HCT116 (cell line): ENCODE results near the gene CNN2. TPM values are rescaled to one million over a fixed set of nuclear protein-coding genes. Genes with fewer than 3 reads are reported as not detected.

ENCODE experiments used
- ATAC-seq: fragments of 200-7000 bp; cut with Tn5 transposase; 2 replicates; pipeline ENCODE4 v1.9.1; 2020; ENCODE audit warnings: mild to moderate bottlenecking, moderate library complexity
- BruUV-seq: library from RNA; stranded (reverse); fragments of 400-500 nt; replicated peaks from 2 replicates; lab custom pipeline; 2021; lab: Mats Ljungman, UMichigan
- CTCF ChIA-PET: fragments of 300-600 bp; sonication (Branson Sonifier 250); formaldehyde crosslinking; loops from one replicate; lab custom pipeline; 2021; ENCODE audit warnings: antibody characterized with exemption; lab: Charles Lee
- POLR2A ChIA-PET: fragments of 300-600, 350-600 bp; sonication (Branson Sonifier 250); formaldehyde crosslinking; loops from one replicate; lab custom pipeline; 2021; ENCODE audit warnings: antibody characterized with exemption; lab: Charles Lee
- RAD21 ChIA-PET, 2 experiments: fragments of 300-600 bp; sonication (Branson Sonifier 250); formaldehyde crosslinking; loops; one replicate each; lab custom pipeline; 2023; ENCODE audit warnings: low total read pairs in 2 of 2; ENCODE audit not compliant: uncharacterized antibody in 2 of 2, unreplicated experiment in 2 of 2, low non-redundant PET in 1 of 2; lab: Charles Lee
- DNase-seq: peaks from one replicate; pipeline ENCODE4 v3.0.0-alpha.2; 2010; ENCODE audit warnings: low read depth, low spot score
- H2AFZ ChIP-seq: fragments of 200-600 bp; shearing (Covaris generic), sonication (generic); 2 replicates; pipeline ENCODE4 v1.6.1; 2017; ENCODE audit warnings: low read depth, mixed run types, mixed read lengths, antibody characterized with exemption, low read length; ENCODE audit not compliant: poor library complexity, severe bottlenecking
- H3K27ac ChIP-seq: 2 replicates; pipeline ENCODE4 v1.5.1; 2012; ENCODE audit warnings: low read depth, low read length
- H3K27me3 ChIP-seq: fragments of 200-600 bp; sonication (generic); 2 replicates; pipeline ENCODE4 v1.6.1; 2016; ENCODE audit warnings: mixed run types, low read length, mixed read lengths; ENCODE audit not compliant: insufficient read depth
- H3K36me3 ChIP-seq, 2 experiments: fragments of 200-500 bp in 1 of 2; fragments of 200-600 bp in 1 of 2; sonication (Bioruptor generic) in 1 of 2; sonication (generic) in 1 of 2; 2 replicates each; pipeline versions ENCODE4 v1.5.1 to v1.6.1; 2014 to 2016; ENCODE audit warnings: low read length in 2 of 2, inconsistent platforms in 1 of 2, mixed read lengths in 1 of 2, mixed run types in 1 of 2; ENCODE audit not compliant: insufficient read depth in 2 of 2, control insufficient read depth in 1 of 2
- H3K4me1 ChIP-seq, 2 experiments: fragments of 200-600 bp in 1 of 2; sonication (generic) in 1 of 2; 2 replicates each; pipeline versions ENCODE4 v1.5.1 to v1.6.1; 2012 to 2017; ENCODE audit warnings: low read length in 2 of 2, inconsistent platforms in 1 of 2, mild to moderate bottlenecking in 1 of 2, mixed read lengths in 1 of 2, mixed run types in 1 of 2, moderate library complexity in 1 of 2; ENCODE audit not compliant: insufficient read depth in 2 of 2, control insufficient read depth in 1 of 2
- H3K4me2 ChIP-seq: fragments of 200-600 bp; sonication (generic); 2 replicates; pipeline ENCODE4 v1.6.1; 2017; ENCODE audit warnings: mixed run types, low read length, mixed read lengths
- H3K4me3 ChIP-seq, 2 experiments: fragments of 200-600 bp in 1 of 2; sonication (generic) in 1 of 2; replicated peaks in 1 of 2; 2 replicates each; pipeline ENCODE4 v1.5.1; 2011 to 2016; ENCODE audit warnings: low read length in 2 of 2, control low read depth in 1 of 2, low read depth in 1 of 2, mild to moderate bottlenecking in 1 of 2, mixed read lengths in 1 of 2, mixed run types in 1 of 2
- H3K79me2 ChIP-seq: fragments of 200-600 bp; sonication (generic); 2 replicates; pipeline ENCODE4 v1.6.1; 2017; ENCODE audit warnings: mild to moderate bottlenecking, mixed run types, low read length, moderate library complexity, mixed read lengths; ENCODE audit not compliant: insufficient read depth
- H3K9ac ChIP-seq: fragments of 200-600 bp; sonication (generic); 2 replicates; pipeline ENCODE4 v1.6.1; 2016; ENCODE audit warnings: low read length, mixed read lengths
- H3K9me2 ChIP-seq: fragments of 200-600 bp; sonication (generic), shearing (Covaris generic); 2 replicates; pipeline ENCODE4 v1.6.1; 2017; ENCODE audit warnings: mixed run types, mild to moderate bottlenecking, moderate library complexity; ENCODE audit not compliant: insufficient read depth
- H3K9me3 ChIP-seq, 2 experiments: fragments of 200-500 bp in 1 of 2; fragments of 200-600 bp in 1 of 2; sonication (Bioruptor generic) in 1 of 2; sonication (generic) in 1 of 2; 2 replicates each; pipeline ENCODE4 v1.6.1; 2014 to 2017; ENCODE audit warnings: low read length in 2 of 2, mixed read lengths in 2 of 2, inconsistent platforms in 1 of 2, low read depth in 1 of 2, mild to moderate bottlenecking in 1 of 2, mixed run types in 1 of 2, moderate library complexity in 1 of 2; ENCODE audit not compliant: control insufficient read depth in 1 of 2, insufficient read depth in 1 of 2
- H4K20me1 ChIP-seq: fragments of 200-600 bp; sonication (generic), shearing (Covaris generic); 2 replicates; pipeline ENCODE4 v1.6.1; 2017; ENCODE audit warnings: mixed run types, mild to moderate bottlenecking, moderate library complexity; ENCODE audit not compliant: insufficient read depth
- FOSL1 ChIP-seq: IDR thresholded peaks from 2 replicates; pipeline ENCODE4 v1.6.1; 2012; ENCODE audit warnings: low read depth
- POLR2AphosphoS5 ChIP-seq: IDR thresholded peaks from 2 replicates; pipeline ENCODE4 v1.6.1; 2011; ENCODE audit warnings: mild to moderate bottlenecking, low read depth, low read length, moderate library complexity
- RAD21 ChIP-seq: IDR thresholded peaks from 2 replicates; pipeline ENCODE4 v1.6.1; 2012; ENCODE audit warnings: low read depth, mild to moderate bottlenecking
- SP1 ChIP-seq: IDR thresholded peaks from 2 replicates; pipeline ENCODE4 v1.6.1; 2012; ENCODE audit warnings: low read depth
- ZFX ChIP-seq: fragments of 450-650 bp; IDR thresholded peaks from 2 replicates; pipeline ENCODE4 v1.6.1; 2017
- intact Hi-C: fragments of 100-400 bp; cut with micrococcal nuclease; formaldehyde crosslinking; loops from 2 replicates; pipeline ENCODE4 v1.10.0; 2022
- total RNA-seq: library from RNA; stranded (reverse); gene quantifications from one replicate; pipeline ENCODE4 v1.2.1, GENCODE V29; 2021; ENCODE audit not compliant: unreplicated experiment
- TF ChIP-seq, protein P1 (sequence below): IDR thresholded peaks from 2 replicates; pipeline ENCODE4 v1.6.1; 2012
- TF ChIP-seq, protein P2 (sequence below): IDR thresholded peaks from 2 replicates; pipeline ENCODE4 v1.6.1; 2011; ENCODE audit warnings: mild to moderate bottlenecking, low read length, moderate library complexity; ENCODE audit not compliant: insufficient replicate concordance; ENCODE audit errors: extremely low read depth

Gene CNN2
- total RNA-seq, 1 experiment from 2014 or later, result 212 TPM

DNA sequence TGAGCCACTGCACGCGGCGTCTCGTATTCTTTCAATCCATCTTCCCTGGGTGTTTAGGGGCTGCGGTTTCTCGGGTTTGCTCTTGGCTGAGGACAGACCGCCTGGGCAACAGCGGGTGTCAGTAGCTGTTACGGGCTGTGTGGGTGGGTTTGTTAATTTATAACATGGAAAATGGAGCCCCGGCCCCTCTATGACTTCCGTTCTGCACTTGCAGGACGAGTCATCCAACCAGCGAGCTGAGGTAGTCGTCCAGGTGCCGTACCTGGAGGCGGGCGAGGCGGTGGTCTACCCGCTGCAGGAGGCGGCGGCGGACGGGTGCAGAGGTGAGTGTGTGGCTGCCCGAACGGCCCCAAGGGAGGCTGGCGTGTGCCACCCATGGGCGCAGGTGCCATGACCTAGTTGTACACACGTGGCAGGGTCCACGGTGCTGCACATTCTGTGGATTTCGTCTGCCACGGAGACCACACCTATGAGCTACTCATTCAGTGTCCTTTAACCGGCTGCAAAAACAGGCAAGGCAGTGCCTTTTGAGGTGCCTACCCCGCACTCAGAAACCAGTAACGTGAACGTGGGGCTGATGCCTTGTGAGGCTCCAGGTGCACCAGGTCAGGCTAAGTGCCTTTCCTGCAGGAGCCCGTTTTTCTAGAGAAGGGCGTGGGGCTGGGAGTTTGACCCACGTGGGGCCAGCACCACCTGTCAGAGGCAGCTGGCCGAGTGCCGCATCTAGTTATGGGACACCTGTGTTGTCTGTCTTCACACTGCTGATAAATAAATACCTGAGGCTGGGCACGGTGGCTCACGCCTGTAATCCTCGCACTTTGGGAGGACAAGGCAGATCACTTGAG lies 57.8 kb downstream of the CNN2 start:
- intact Hi-C loops, result no loop called here
- Histone ChIP-seq H4K20me1 (no peaks in the 10 kb centered on the region), H3K36me3 (peaks cover 7 to 23% of the 10 kb centered on the region in 2 experiments; a peak in 3 of 4 replicates), H3K27ac (no peak overlapping the region; the same call in 1 of the 2 replicates), H3K9me3 (no peaks in the 10 kb centered on the region), H3K4me3 (no peak overlapping the region), H3K9ac (no peak overlapping the region), H3K4me2 (no peak overlapping the region), H3K27me3 (no peaks in the 10 kb centered on the region), H3K79me2 (no peaks in the 10 kb centered on the region), H3K4me1 (peaks cover 4 to 18% of the 10 kb centered on the region in 2 experiments), H2AFZ (no peak overlapping the region), H3K9me2 (no peaks in the 10 kb centered on the region)
- CTCF ChIA-PET, result no interaction called here
- RAD21 ChIA-PET, result no interaction called here
- no TSS peak for BruUV-seq
- no peak for DNase-seq
- TF ChIP-seq, protein P1, sequence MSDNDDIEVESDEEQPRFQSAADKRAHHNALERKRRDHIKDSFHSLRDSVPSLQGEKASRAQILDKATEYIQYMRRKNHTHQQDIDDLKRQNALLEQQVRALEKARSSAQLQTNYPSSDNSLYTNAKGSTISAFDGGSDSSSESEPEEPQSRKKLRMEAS, result no peak
- POLR2A ChIA-PET, result interaction anchor here (0.8 kb wide), 1 partner anchor 18 kb away, joined by 4 read pairs; no protein-coding TSS in a partner anchor
- ATAC-seq, result no peak

DNA sequence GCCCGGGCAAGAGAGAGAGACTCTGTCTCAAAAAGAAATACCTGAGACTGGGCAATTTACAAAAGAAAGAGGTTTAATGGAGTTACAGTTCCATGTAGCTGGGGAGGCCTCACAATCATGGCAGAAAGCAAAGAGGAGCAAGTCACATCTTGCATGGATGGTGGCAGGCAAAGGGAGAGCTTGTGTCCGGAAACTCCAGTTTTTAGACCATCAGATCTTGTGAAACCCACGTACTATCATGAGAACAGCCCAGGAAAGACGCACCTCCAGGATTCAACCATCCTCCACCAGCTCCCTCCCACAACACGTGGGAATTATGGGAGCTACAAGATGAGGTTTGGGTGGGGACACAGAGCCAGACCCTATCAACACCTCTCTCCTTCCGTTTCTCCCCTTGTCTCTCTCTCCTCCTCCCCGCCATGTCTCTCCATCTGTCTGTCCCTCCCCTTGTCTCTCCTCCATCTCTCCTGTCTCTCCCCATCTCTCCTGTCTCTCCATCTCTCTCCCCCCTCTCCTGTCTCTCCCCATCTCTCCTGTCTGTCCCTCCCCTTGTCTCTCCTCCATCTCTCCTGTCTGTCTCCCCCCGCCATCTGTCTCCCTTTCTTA lies 58.7 kb downstream of the CNN2 start:
- CTCF ChIA-PET, result no interaction called here
- no peak for DNase-seq

More for the DNA sequence above, 58.7 kb downstream of the CNN2 start:
- no peaks in the 10 kb centered on the region for H4K20me1 ChIP-seq
- no peak overlapping the region for H3K9ac ChIP-seq
- TF ChIP-seq FOSL1 (no peak), POLR2AphosphoS5 (peak; percentile 23; the same call in 1 of the 2 replicates), RAD21 (no peak), SP1 (no peak), ZFX (no peak)
- TF ChIP-seq, protein P2, sequence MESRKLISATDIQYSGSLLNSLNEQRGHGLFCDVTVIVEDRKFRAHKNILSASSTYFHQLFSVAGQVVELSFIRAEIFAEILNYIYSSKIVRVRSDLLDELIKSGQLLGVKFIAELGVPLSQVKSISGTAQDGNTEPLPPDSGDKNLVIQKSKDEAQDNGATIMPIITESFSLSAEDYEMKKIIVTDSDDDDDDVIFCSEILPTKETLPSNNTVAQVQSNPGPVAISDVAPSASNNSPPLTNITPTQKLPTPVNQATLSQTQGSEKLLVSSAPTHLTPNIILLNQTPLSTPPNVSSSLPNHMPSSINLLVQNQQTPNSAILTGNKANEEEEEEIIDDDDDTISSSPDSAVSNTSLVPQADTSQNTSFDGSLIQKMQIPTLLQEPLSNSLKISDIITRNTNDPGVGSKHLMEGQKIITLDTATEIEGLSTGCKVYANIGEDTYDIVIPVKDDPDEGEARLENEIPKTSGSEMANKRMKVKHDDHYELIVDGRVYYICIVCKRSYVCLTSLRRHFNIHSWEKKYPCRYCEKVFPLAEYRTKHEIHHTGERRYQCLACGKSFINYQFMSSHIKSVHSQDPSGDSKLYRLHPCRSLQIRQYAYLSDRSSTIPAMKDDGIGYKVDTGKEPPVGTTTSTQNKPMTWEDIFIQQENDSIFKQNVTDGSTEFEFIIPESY, result no peak
- TF ChIP-seq, all 23 proteins: peak for 1
- intact Hi-C loops, result no loop called here
- no peak overlapping the region for H2AFZ ChIP-seq
- no peak overlapping the region for H3K4me3 ChIP-seq
- H3K9me2 ChIP-seq, result no peaks in the 10 kb centered on the region
- H3K4me1 ChIP-seq, result peaks cover 4 to 18% of the 10 kb centered on the region in 2 experiments
- no peak for ATAC-seq
- POLR2A ChIA-PET, result interaction anchor here (0.8 kb wide), 1 partner anchor 17 kb away, joined by 4 read pairs; no protein-coding TSS in a partner anchor
- BruUV-seq, result no TSS peak
- peaks cover 7 to 29% of the 10 kb centered on the region in 2 experiments; a peak in 3 of 4 replicates for H3K36me3 ChIP-seq
- no peak overlapping the region for H3K4me2 ChIP-seq
- RAD21 ChIA-PET, result no interaction called here
- H3K79me2 ChIP-seq, result no peaks in the 10 kb centered on the region
- H3K27ac ChIP-seq, result peak overlapping the region; percentile 26; the same call in 1 of the 2 replicates
- no peaks in the 10 kb centered on the region for H3K9me3 ChIP-seq
- H3K27me3 ChIP-seq, result no peaks in the 10 kb centered on the region
